SK-N-DZ (cell line): ENCODE data around the gene GAREM1.
"Not testable (repeated sequence)": the region's sequence is repeated elsewhere in the genome, so short reads cannot be mapped to it uniquely, and the experiment has no call there.

Experiments
- DNase-seq: peaks from one replicate; pipeline ENCODE4 v3.0.0-alpha.2; 2015; ENCODE audit warnings: low spot score

The GAREM1 gene

GRCh38 chr18:32291623-32292022, 179.1 kb downstream of the GAREM1 start:
- not testable (repeated sequence) for DNase-seq

- no peak for DNase-seq
Observed at GRCh38 chr18:32290810-32291209, 179.9 kb downstream of the GAREM1 start.

- peak; percentile 65 for DNase-seq
Observed at GRCh38 chr18:32289483-32290075, 181.1 kb downstream of the GAREM1 start.

- no peak for DNase-seq
Observed at GRCh38 chr18:32287873-32288272, 182.8 kb downstream of the GAREM1 start.

GRCh38 chr18:32287249-32287648, 183.4 kb downstream of the GAREM1 start:
- no peak for DNase-seq

- no peak for DNase-seq
Observed at GRCh38 chr18:32286749-32287148, 183.9 kb downstream of the GAREM1 start.

GRCh38 chr18:32284284-32284683, 186.4 kb downstream of the GAREM1 start:
- DNase-seq: no peak

- no peak for DNase-seq
Observed at GRCh38 chr18:32280911-32281310, 189.8 kb downstream of the GAREM1 start.

GRCh38 chr18:32280188-32280783, 190.4 kb downstream of the GAREM1 start:
- no peak for DNase-seq

- no peak for DNase-seq
Observed at GRCh38 chr18:32278177-32278799, 192.4 kb downstream of the GAREM1 start.

GRCh38 chr18:32277549-32277948, 193.1 kb downstream of the GAREM1 start:
- no peak for DNase-seq

GRCh38 chr18:32276906-32277305, 193.8 kb downstream of the GAREM1 start:
- no peak for DNase-seq

GRCh38 chr18:32276256-32276655, 194.4 kb downstream of the GAREM1 start:
- DNase-seq: no peak

- no peak for DNase-seq
Observed at GRCh38 chr18:32275221-32275620, 195.5 kb downstream of the GAREM1 start.

- peak; percentile 24 for DNase-seq
Observed at GRCh38 chr18:32274307-32274706, 196.4 kb downstream of the GAREM1 start.

GRCh38 chr18:32271672-32272208, 198.9 kb downstream of the GAREM1 start:
- DNase-seq: peak; percentile 18

GRCh38 chr18:32270341-32270740, 200.3 kb downstream of the GAREM1 start:
- no peak for DNase-seq

GRCh38 chr18:32267463-32267862, 203.2 kb downstream of the GAREM1 start:
- DNase-seq: no peak

- DNase-seq: no peak
Observed at GRCh38 chr18:32264401-32264800, 206.3 kb downstream of the GAREM1 start.

- DNase-seq: no peak
Observed at GRCh38 chr18:32262092-32262491, 208.6 kb downstream of the GAREM1 start.

- DNase-seq: no peak
Observed at GRCh38 chr18:32261003-32261402, 209.7 kb downstream of the GAREM1 start.

GRCh38 chr18:32259553-32259952, 211.1 kb downstream of the GAREM1 start:
- DNase-seq: no peak
